ENCODE results near the gene RAB6A.
"Not testable (repeated sequence)": the region's sequence is repeated elsewhere in the genome, so short reads cannot be mapped to it uniquely, and the experiment has no call there.

RAB6A gene

DNA sequence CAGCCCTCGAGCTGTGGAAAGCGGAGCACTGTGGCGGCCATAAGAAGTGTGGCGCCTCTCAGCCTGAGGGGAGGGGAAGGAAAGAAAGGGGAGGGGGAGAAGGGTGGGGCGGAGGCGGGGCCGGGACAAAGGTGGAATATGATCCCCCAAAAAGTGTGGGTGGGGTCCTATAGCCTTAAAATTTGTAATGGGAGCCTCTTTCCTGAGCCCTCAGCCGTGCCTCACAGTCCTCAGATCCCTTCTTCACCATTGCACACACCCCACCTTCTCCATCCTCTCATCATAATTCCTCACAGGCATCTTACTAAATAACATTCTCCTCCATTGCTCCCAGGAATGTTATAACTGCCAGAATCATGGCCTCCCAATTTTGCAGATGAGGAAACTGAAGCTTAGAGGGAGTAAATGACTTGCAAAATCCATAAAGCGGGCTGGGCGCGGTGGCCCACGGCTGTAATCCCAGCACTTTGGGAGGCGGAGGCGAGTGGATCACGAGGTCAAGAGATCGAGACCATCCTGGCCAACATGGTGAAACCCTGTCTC lies 600 bp upstream of the RAB6A start:
- no peak for DNase-seq

GRCh38 chr11:73760135-73760678 lies 667 bp downstream of the RAB6A start:
- DNase-seq, result no peak

DNA sequence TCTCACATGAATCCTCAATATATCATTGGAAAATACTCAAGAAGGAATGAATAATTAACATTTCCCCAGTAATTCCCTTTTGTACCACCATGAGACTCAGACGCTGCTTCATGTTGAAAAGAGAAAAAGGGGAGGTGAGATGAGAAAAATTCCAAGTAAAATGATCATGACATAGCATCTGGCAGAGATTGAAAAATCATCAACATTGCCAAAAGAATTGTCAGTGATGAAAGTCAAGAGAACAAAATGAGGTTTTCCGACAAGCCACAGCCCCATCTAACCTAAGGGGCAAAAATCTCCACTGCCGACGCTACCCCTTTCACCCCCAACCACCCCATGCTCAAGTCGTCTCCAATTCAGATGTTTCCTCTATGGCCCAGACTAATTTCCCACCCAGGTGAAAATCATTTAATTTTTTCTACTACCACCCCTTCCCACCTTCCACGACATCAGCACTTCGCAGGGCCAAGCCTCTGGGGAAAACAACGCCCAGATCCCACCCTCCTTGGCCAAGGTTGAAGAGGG lies 1.2 kb downstream of the RAB6A start:
- no peak for DNase-seq

DNA sequence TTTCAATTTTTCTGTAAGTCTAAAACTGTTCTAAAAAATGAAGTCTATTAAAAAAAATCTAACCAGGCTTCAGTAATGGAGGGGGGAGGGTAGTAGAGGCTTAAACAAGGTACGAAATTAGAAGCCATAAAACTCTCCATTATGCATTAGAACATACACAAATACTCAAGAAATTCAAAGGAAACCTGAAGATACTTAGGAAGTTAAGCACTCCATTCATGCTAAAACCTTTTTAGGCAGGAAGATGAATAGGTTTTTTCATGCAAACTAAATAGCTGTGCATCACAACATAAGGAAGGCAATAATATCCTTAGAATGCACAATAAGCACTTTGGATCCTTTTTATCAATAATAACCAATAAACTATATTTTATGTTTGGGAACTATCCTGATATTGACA lies 2.4 kb downstream of the RAB6A start:
- DNase-seq, result no peak

GRCh38 chr11:73757598-73757997 lies 3.3 kb downstream of the RAB6A start:
- no peak for DNase-seq

GRCh38 chr11:73755670-73756069 lies 5.2 kb downstream of the RAB6A start:
- no peak for DNase-seq

- no peak for DNase-seq
Observed at GRCh38 chr11:73753938-73754337, 6.9 kb downstream of the RAB6A start.

GRCh38 chr11:73752903-73753302 lies 8.0 kb downstream of the RAB6A start:
- DNase-seq, result no peak

DNA sequence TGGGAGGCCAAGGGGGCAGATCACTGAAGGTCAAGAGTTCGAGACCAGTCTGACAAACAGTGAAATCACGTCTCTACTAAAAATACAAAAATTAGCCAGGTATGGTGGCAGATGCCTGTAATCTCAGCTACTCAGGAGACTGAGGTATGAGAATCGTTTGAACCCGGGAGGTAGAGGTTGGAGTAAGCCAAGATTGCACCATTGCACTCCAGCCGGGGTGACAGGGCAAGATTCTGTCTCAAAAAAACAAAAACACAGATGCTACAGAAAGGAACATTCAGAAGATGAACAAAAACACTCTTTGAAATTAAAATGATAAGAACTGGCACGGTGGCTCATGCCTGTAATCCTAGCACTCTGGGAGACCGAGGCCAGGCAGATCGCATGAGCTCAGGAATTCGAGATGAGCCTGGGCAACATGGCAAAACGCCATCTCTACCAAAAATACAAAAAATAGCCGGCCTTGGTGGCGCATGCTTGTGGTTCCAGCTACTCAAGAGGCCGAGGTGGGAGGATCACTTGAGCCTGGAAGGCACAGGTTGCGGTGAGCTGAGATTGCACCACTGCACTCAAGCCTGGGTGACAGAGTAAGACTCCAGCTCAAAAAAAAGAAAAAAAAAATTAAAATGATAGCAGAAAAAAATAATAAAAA lies 8.5 kb downstream of the RAB6A start:
- DNase-seq, result no peak

DNA sequence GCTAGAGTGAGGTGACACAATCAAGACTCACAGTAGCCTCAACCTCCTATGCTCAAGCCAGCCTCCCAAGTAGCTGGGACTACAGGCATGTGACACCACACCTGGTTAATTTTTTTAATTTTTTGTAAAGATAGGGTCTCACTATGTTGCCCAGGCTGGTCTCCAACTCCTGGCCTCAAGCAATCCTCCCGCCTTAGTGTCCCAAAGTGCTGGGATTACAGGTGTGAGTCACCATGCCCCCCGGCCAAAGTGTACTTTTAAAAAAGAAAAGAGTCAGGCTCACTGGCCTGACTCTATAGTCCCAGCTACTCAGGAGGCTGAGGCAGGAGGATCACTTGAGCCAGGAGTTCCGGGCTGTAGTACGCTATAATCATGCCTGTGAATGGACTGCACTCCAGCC lies 10.0 kb downstream of the RAB6A start:
- DNase-seq, result not testable (repeated sequence)

DNA sequence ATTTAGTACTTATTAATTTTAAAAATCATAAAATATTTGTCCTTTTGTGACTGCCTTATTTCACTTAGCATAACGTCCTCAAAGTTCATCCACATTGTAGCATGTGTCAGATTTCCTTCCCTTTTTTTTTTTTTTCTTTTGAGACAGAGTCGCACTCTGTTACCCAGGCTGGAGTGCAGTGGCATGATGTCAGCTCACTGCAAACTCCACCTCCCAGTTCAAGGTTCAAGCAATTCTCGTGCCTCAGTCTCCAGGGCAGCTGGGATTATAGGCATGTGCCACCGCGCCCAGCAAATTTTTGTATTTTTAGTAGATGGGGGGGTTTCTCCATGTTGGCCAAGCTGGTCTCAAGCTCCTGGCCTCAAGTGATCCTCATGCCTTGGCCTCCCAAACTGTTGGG lies 10.6 kb downstream of the RAB6A start:
- DNase-seq, result no peak

- no peak for DNase-seq
Observed at GRCh38 chr11:73749118-73749517, 11.8 kb downstream of the RAB6A start.

- DNase-seq, result no peak
Observed at GRCh38 chr11:73748300-73748699, 12.6 kb downstream of the RAB6A start.

- no peak for DNase-seq
Observed at GRCh38 chr11:73747762-73748161, 13.1 kb downstream of the RAB6A start.

- no peak for DNase-seq
Observed at GRCh38 chr11:73746701-73747100, 14.2 kb downstream of the RAB6A start.

DNA sequence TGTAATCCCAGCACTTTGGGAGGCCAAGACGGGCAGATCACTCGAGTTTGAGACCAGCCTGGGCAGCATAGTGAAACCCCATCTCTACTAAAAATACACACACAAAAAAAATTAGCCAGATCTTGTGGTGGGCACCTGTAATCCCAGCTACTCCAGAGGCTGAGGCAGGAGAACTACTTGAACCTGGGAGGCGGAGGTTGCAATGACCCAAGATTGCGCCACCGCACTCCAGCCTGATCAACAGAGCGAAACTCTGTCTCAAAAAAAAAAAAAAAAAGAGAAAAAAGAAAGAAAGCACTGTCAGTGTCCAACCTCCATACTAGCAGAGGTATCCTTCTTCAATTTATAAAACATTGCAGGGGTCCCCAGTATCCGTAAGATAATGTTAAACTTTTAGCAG lies 17.8 kb downstream of the RAB6A start:
- DNase-seq, result no peak

DNA sequence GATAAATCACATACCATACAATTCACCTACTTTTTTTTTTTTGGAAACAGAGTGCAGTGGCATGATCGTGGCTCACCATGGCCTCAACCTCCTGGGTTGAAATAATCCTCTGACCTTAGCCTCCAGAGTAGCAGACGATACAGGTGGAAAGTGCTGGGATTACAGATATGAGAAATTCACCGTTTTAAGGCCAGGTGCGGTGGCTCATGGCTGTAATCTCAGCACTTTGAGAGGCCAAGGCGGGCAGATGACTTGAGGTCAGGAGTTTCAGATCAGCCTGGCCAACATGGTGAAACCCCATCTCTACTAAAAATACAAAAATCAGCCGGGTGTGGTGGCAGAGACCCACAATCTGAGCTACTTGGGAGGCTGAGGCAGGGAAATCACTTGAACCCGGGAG lies 24.9 kb downstream of the RAB6A start:
- DNase-seq, result not testable (repeated sequence)

GRCh38 chr11:73734993-73735392 lies 25.9 kb downstream of the RAB6A start:
- no peak for DNase-seq

DNA sequence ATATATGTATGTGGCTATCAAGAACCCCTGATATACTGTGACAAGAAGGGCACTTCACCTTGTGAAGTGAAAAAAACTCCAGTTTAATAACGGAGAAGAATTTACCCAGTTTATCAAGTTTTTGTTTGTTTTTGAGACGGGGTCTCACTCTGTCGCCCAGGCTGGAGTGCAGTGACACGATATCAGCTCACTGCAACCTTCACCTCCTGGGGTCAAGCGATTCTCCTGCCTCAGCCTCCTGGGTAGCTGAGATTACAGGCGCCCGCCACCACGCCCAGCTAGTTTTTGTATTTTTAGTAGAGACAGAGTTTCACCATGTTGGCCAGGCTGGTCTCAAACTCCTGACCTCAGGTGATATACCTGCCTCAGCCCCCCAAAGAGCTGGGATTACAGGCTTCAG lies 26.9 kb downstream of the RAB6A start:
- DNase-seq, result not testable (repeated sequence)

GRCh38 chr11:73732936-73733335 lies 27.9 kb downstream of the RAB6A start:
- not testable (repeated sequence) for DNase-seq

- no peak for DNase-seq
Observed at GRCh38 chr11:73729594-73730206, 31.2 kb downstream of the RAB6A start.

DNA sequence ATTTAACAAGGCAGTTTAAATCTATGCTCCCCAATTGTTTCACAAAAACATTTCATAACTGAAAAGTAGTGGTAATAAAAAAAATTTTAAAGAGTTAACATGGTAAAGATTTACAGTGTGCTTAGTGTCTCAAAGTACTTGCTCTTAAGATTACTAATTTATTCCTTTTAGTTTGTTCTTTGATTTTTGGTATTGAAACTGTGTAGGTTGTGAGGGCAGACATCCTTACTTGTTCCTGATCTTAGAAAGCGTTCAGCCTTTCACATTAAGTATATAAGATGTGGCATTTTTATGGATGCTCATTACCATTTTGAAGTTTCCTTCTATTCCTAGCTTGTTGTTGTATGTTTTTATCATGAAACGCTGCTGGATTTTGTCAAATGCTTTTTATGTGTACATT lies 32.9 kb downstream of the RAB6A start:
- no peak for DNase-seq

DNA sequence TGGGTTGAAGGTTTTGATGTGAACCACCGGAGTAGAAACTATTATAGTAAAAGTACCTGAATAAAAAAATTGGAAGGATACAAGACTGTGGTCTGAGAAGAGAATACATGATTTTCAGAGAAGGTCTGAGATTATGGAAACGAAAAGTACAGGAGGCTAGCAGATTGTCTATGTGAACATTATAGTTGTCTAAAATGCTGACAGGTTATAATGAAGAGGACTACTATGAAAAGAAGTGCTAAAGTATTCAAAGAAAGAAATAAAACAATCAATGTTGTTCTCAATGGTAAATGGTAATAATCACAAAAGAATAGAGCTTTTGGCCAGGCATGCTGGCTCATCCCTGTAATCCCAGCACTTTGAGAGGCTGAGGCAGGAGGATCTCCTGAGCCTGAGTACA lies 34.0 kb downstream of the RAB6A start:
- no peak for DNase-seq

DNA sequence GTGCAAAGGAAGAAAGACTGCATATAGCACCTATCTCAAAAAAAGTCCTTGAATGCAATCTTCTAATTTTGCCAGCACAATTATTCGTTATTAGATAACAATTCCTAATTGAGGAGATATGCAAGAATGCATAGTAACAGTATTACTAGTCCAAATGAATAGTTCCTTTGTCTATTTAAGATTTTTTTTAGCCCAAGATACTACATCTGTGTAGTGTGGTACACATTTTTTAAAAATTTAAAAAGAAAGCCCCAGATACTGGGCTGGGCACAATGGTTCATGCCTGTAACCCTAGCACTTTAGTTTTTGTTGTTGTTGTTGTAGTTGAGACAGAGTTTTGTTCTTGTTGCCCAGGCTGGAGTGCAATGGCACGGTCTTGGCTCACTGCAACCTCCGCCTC lies 43.7 kb downstream of the RAB6A start:
- DNase-seq, result no peak
